GM19035 (cell line): ENCODE measurements around the gene ACOT8.
"Not testable (repeated sequence)": the region's sequence is repeated elsewhere in the genome, so short reads cannot be mapped to it uniquely, and the experiment has no call there.

Source experiments
- ATAC-seq: cut with Tn5 transposase; IDR thresholded peaks from one replicate; pipeline ENCODE4 v1.9.1; 2021; ENCODE audit not compliant: unreplicated experiment

ACOT8 gene

DNA sequence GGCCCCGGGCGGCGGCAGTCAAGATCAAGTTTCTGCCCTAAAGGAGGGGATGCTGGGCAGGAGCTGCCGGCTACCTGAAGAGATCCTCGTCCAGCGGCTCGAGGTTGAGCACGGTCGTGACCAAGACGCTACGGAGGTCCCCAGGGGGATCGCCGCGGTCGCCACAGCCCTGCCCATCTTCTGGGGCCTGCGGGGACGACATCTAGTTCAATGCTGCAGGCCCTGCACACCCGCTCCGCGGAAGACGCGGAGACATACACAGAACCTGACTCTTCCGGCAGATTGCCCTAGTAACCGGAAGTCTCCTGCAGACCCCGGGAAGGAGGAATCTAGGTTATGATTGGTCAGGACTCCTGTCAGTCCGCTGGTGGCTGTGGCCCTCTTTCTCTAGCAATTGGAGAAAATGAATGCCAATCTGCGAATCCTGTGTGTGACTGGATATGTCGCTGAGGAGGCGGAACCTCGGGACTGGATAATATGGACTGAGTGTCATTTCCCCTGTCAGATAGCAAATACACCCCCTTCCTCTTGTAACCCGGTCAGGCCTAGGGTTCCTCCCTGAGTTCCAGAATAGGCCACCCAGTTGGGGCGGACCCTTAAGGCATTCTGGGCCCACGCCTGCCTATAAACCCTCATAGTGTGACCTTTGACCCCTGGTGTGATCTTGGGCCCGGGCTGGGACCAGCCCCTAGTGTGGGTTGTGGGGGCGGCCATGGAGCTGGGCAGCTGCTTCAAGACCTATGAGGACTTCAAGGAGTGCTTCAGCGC is at the start of gene ACOT8, which contains the start of gene ZSWIM3:
Gene ACOT8, minus strand, starts transcription at position 279 of the 768 bp plus-strand sequence. Its CDS starts 77 bp downstream, at position 202.
Gene ZSWIM3, plus strand, starts transcription at position 501 of the 768 bp plus-strand sequence. Its CDS starts 212 bp downstream, at position 713.
- ATAC-seq, result peak; percentile 98

DNA sequence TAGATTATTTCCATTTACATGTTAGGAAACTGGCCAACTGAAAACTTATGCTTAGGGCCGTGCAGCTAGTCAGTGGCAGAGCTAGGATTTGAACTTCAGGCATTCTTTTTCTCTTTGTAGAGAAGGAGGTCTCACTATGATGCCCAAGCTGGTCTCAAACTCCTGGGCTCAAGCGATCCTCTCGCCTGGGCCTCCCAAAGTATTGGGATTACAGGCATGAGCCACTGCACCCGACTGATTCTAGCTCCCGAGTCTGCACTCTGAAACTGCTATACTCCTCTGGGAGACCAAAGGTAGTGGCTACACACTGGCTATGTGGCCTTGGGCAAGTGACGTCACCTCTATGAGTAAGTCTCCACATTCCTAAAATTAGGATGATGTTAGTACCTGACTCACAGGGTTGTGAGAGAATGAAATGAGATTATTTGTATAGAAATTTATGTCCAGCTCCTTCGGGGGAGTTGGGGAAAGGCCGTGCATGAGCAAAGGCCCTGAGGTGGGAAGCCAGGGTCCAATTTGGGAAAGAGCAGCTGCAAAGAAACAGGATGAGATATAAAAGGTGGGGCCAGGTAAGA is 48.4 kb upstream of the ACOT8 start:
- ATAC-seq, result no peak

DNA sequence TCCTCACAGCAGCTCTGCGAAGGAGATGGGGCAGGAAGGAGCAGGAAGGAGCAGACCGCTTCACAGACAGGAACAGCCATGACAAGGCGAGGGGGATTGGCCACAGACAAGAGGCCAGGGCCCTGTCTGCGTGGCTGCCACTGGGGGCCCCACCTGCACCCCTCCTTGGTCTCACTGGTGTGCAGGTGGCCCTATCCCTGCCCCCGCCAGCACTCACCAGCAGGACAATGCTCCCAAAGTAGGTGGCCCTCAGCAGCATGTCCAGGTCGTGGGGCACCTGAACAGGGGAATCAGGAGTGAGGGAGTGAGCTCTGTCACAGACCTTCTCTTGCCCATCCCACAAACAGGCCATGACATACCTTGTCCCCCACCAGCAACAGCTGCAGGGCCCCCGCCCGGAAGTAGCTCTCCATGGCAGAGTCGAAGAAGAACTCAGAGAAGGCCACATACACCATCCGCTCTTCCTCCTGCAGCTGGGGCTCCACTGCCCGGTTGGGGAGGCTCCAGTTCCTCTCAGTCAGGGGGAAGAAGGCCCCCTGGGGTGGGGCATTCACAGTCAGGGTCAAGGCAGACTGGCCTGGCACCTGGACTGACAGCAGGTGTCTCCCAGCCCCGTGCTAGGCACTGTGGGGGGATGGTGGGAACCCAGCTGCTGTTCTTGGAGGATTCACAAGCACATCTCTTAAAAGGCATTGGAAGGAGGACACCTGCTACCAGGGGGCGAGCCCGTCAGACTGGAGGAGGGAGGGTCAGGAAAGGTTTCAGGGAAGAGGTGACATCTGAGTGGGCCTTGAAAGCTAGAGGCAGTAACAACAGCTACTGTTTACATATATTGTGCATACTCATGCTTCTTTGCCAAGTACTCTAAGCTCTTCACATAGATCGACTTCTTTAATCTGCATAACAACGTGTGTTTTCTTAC is 47.7 kb upstream of the ACOT8 start:
- no peak for ATAC-seq

DNA sequence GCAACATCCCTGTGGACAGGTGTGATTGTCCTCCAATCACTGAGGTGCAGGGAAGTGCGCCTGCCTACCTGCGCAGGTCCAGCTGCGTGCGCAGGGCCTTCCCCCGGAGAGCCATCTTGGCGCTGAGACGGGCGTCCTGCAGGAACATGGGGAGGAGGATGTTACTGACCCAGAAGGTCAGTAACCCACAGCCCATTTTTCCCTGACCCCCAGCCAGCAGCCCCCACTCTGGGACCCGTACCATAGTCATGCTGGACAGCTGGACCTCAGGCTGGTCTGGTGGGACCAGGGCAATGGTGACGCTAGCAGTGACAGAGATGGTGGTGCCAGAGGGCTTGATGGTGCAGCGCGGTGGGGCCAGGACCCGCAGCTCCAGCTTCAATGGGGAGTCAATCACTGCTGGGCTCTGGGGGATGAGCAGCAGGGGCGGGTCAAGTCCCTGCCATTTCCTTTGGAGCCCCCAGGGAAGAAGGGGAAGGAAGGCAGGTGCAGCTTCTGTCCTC is 45.1 kb upstream of the ACOT8 start:
- no peak for ATAC-seq

DNA sequence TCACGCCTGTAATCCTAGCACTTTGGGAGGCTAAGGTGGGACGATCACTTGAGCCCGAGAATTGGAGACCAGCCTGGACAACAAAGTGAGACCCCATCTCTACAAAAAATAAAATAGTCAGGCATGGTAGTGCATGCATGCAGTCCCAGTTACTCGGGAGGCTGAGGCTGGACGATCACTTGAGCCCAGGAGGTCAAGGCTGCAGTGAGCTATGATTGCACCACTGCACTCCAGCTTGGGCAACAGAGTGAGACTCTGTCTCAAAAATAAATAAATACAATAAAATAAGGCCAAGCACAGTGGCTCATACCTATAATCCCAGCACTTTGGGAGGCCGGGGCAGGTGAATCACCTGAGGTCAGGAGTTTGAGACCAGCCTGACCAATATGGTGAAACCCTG is 44.1 kb upstream of the ACOT8 start:
- not testable (repeated sequence) for ATAC-seq

DNA sequence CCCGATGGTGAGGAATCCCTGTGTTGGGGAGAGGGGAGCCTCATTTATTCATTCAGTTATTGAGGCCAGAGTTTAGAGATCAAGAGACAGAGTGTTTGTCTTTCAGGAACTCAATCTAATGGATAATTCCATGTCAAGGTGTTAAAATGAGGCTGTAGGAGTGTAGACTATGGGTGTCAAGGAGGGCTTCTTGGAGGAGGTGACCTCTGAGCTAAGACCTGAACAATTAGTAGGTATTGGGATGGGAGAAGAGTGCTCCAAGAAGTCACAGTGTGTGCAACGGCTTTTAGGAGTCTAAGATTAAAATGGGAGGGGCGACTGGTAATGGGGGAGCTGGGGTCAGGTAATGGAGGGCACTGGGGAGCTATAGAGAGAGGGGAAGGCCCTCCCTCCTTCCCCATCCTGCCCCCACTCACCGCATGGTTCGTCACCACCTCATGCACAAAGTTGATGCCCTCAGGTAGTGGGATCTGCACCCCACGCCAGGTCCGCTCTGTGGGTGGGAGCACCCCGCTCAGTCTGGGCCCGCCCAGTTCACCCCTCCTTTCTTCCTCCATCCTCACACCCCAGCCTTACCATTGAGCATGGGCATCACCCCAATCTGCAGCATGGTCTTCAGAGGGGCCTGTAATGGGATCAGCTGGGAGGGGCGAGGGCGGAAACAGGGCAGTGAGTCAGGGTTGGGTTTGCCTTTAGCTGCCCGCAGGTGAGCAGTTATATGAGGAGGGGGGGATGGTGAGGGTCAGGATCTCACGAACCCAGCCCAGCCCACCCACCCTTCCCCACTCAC is 42.0 kb upstream of the ACOT8 start:
- ATAC-seq, result no peak

DNA sequence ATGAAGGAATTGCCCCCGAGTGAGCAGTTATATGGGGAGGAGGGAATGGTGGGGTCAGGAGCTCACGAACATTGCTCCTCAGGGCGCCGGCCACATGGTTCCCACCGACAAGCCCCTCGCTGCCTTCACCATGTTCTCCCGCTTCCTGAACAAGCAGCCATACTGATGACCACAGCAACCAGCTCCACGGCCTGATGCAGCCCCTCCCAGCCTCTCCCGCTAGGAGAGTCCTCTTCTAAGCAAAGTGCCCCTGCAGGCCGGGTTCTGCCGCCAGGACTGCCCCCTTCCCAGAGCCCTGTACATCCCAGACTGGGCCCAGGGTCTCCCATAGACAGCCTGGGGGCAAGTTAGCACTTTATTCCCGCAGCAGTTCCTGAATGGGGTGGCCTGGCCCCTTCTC is 41.1 kb upstream of the ACOT8 start:
- ATAC-seq, result no peak

DNA sequence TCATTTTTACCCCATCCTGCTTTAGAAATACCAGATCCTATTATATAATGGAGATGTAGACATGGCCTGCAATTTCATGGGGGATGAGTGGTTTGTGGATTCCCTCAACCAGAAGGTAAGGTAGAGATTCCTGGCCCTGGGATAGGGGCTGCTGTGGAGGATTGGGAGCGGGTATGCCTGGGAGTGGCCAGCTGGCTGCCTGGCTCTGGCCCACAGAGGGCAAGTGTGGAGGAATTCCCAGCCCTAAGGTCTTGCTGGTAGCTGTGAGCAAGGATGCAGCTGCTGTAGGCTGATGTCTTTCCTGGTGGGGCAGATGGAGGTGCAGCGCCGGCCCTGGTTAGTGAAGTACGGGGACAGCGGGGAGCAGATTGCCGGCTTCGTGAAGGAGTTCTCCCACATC is 40.5 kb upstream of the ACOT8 start:
- no peak for ATAC-seq

DNA sequence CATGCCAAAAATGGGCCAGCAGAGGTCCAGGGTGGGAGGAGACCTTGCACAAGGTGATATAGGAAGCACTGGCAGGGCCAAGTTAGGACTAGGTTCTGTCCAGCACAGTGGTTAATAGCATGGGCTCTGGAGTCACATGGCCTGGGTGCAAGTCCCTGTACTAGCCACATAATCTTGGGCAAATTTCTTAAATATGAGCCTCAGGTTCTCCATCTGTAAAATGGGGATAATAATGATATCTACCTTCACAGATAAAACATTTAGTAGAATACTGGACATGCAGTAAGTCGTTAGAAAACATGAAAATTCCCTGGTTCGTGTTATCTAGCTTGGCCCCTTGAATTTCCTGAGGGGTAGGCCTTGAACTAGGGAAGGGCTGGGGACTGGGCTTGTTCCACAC is 40.1 kb upstream of the ACOT8 start:
- ATAC-seq, result no peak

DNA sequence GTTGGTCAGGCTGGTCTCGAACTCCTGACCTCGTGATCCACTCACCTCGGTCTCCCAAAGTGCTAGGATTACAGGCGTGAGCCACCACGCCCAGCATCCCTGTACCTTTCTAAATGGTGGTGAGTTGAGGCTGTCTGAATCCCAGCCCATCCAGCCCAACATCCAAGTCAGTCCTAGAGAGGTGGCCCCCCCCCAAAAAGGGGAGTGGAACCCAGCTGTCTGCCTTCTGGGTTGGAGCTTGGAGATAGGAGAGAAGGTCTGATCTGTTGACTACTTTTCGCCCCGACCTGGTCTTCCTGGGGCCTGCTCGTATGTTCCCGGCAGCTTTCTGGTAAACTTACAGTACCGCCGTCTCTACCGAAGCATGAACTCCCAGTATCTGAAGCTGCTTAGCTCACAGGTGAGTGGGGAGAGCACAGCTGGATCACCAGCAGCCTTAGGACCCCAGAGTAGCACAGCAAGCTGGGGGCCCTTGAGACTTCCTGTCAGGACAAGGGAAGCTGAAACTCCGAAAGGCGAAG is 39.5 kb upstream of the ACOT8 start:
- ATAC-seq, result no peak

DNA sequence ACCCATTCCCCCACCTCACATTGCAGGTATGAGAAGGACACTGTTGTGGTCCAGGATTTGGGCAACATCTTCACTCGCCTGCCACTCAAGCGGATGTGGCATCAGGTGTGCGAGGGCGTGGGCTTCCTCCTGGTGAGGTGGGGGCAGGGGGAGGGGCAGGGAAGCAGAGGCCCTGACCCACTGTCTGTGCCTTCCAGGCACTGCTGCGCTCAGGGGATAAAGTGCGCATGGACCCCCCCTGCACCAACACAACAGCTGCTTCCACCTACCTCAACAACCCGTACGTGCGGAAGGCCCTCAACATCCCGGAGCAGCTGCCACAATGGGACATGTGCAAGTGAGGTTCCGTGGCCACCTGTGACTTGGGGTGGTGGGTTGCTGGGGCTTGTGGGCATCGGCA is 37.6 kb upstream of the ACOT8 start:
- no peak for ATAC-seq

DNA sequence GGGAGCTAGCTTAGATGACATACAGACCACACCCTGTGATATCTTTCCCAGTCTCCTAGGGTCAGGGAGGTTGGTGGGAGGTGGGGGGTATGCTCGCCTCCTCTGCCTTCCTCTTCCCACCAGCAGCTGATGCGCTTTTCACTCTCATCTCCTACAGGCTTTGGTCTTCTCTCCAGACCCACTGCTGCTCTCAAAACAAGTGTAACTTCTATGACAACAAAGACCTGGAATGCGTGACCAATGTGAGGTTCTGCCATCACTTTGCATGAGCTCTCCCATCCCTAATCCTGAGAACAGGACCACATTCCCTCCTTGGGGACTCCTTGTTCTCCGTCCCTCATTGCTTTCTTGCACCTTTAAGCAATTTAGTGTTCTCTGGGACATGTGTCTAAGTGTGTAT is 36.6 kb upstream of the ACOT8 start:
- no peak for ATAC-seq

DNA sequence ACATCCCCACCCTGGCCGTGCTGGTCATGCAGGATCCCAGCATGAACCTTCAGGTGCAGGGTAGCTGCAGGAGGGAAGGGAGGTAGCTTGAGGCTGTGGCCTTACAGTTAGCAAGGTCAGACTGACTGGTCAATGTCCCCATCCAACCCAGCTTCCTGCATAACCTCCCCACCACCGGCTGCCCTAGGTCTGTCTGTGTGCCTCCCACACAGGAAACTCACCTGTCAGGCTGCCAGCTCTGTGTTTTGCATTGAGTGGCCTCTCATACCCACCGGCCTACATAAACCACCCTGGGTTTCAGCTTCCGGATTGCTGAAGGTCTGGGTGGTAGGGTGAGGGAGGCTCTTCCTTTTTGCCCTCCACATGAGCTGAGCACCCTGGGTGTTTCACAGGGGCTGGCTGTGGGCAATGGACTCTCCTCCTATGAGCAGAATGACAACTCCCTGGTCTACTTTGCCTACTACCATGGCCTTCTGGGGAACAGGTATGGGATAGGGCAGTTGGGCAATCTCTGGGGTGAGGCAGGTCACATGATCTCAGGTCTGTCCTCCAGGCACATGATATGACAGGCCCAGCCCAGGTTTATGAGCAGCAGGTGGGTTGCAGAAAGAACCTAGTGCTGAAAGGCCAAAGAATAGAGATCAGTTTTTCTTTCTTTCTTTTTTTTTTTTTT is 35.8 kb upstream of the ACOT8 start:
- no peak for ATAC-seq

DNA sequence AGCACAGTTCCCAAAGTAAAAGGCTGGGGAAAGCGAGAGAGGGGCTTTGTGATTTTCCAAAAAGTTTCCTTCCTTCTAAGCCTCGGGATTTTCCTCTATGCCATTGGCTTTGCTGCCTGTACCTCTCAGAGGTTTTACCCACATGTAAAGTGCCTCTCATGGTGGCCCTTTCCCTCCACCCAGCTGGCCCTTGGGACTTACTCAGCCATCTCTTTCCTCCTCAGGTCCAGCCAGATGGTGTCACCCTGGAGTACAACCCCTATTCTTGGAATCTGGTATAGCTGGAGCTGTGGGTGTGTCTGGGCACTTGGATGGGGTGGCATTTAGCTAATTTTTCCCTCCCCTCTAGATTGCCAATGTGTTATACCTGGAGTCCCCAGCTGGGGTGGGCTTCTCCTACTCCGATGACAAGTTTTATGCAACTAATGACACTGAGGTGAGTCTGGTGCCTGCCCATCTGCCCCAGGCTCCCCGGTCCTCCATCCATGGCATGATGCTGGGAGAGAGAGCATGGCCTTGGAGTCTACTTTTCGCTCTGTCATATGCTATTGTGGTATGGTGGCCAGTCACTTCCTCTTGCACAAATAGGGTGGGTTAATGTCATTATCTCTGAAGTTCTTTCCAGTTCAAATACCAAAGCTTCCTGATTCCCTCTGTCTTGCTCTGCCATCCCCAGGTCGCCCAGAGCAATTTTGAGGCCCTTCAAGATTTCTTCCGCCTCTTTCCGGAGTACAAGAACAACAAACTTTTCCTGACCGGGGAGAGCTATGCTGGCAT is 35.0 kb upstream of the ACOT8 start:
- ATAC-seq, result no peak

DNA sequence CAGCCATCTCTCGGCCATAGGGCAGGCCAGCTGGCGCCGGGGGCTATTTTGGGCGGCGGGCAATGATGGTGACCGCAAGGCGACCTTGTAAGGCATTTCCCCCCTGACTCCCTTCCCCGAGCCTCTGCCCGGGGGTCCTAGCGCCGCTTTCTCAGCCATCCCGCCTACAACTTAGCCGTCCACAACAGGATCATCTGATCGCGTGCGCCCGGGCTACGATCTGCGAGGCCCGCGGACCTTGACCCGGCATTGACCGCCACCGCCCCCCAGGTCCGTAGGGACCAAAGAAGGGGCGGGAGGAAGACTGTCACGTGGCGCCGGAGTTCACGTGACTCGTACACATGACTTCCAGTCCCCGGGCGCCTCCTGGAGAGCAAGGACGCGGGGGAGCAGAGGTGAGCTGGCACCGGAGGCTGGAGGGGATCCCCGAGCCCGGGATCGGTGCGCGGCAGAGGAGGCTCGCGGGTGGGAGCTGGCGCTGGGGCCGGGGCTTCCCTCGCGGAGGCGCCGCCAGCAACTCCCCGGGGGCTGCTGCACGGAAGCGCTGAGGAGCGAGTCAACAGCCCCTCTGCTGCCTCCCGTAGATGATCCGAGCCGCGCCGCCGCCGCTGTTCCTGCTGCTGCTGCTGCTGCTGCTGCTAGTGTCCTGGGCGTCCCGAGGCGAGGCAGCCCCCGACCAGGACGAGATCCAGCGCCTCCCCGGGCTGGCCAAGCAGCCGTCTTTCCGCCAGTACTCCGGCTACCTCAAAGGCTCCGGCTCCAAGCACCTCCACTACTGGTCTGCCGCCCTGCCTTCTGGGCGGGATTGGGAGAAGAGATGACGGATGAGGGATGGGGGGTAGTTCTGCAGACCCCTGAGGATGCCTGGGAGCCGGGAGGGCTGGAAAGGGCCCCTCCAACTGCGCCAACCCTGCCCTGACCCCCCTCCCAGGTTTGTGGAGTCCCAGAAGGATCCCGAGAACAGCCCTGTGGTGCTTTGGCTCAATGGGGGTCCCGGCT is 34.1 kb upstream of the ACOT8 start, which contains the start of the genes CTSA and NEURL2:
Gene CTSA, plus strand, starts transcription at position 351 of the 999 bp plus-strand sequence. Its CDS starts 234 bp downstream, at position 585.
Gene NEURL2, minus strand, starts transcription at position 224 of the 999 bp plus-strand sequence. Its CDS starts 217 bp downstream, at position 7.
- ATAC-seq, result peak; percentile 81

DNA sequence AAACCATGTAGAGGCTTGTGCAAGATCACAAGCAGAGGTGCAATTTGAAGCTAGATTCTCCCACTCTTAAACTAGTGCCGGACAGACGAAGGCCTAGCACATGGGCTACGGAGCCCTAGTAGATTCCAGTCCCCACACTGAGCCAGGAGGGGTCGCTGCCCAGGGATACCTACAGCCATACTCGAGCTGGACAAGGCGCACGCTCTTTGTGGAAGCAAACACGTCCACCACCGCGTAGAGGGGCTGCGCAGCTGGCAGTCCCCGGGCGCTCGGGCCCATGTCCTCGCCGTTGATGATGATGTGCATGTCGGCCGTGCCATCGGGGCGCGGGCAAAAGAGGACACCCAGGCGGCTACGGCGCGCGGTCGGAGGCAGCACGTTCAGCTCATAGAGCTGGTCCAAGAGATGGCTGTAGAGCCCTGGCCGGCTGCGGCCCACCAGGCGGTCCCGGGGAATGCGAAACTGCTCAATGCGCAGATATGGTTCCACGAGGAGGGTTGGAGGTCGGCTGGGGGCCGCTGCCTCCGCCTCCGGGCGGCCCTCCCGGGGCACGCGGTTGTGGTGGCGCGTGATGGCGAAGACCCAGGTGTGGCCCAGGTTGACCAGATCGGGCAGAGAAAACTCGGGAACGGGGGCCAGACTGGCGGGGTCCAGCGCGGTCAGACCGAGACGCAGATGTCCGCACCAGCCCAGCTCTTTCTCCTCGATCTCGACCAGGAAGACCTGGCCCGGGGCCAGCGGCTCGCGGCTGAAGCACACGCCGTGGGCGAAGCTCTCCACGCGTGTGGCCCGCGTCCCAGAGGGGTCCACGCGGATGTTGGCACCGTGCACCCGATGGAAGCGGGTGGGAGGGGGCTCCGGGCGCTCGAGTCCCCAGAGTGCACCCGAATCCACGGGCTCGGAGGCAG is 33.1 kb upstream of the ACOT8 start:
- ATAC-seq, result peak; percentile 4
